Endodermal cell (in vitro differentiated cells): ENCODE results near the gene EDARADD. TPM values are rescaled to one million over a fixed set of nuclear protein-coding genes. Genes with fewer than 3 reads are reported as not detected.

Experiments used
- DNase-seq: peaks from one replicate; pipeline ENCODE4 v3.0.0-alpha.2; 2017
- H3K27ac ChIP-seq: 2 replicates; pipeline ENCODE4 v1.5.1; 2013; ENCODE audit warnings: mild to moderate bottlenecking, low read depth, low read length, moderate library complexity
- H3K27me3 ChIP-seq: 2 replicates; pipeline ENCODE4 v1.6.1; 2013; ENCODE audit warnings: mild to moderate bottlenecking, low read length, moderate library complexity; ENCODE audit not compliant: insufficient read depth, control insufficient read depth, poor library complexity, severe bottlenecking
- H3K36me3 ChIP-seq: 2 replicates; pipeline ENCODE4 v1.7.0; 2013; ENCODE audit warnings: mild to moderate bottlenecking, low read length, moderate library complexity; ENCODE audit not compliant: control insufficient read depth, insufficient read depth
- H3K4me1 ChIP-seq: one replicate; pipeline ENCODE4 v1.7.0; 2013; ENCODE audit warnings: low read length; ENCODE audit not compliant: control insufficient read depth, insufficient read depth
- H3K4me3 ChIP-seq: 2 replicates; pipeline ENCODE4 v1.5.1; 2013; ENCODE audit warnings: mild to moderate bottlenecking, low read length, moderate library complexity
- H3K9ac ChIP-seq: 2 replicates; pipeline ENCODE4 v1.6.1; 2013; ENCODE audit warnings: mild to moderate bottlenecking, low read length, moderate library complexity; ENCODE audit not compliant: poor library complexity, severe bottlenecking; ENCODE audit errors: extremely low read depth
- H3K9me3 ChIP-seq: 2 replicates; pipeline ENCODE4 v1.6.1; 2013; ENCODE audit warnings: mild to moderate bottlenecking, low read length, moderate library complexity; ENCODE audit not compliant: control insufficient read depth
- H3K27ac Mint-ChIP-seq: 2 replicates; pipeline ENCODE4 v1.8.0; 2020; ENCODE audit warnings: mixed read lengths
- H3K27me3 Mint-ChIP-seq: 2 replicates; pipeline ENCODE4 v1.8.0; 2021; ENCODE audit warnings: mild to moderate bottlenecking, mixed read lengths; ENCODE audit not compliant: insufficient read depth
- H3K36me3 Mint-ChIP-seq: 2 replicates; pipeline ENCODE4 v1.8.0; 2020; ENCODE audit warnings: low read depth, mixed read lengths
- H3K4me1 Mint-ChIP-seq: 2 replicates; pipeline ENCODE4 v1.8.0; 2020; ENCODE audit warnings: mixed read lengths
- H3K4me3 Mint-ChIP-seq: 2 replicates; pipeline ENCODE4 v1.8.0; 2020; ENCODE audit warnings: mild to moderate bottlenecking, moderate library complexity, mixed read lengths
- H3K9me3 Mint-ChIP-seq: 2 replicates; pipeline ENCODE4 v1.8.0; 2020; ENCODE audit warnings: mild to moderate bottlenecking, mixed read lengths
- CTCF ChIP-seq: fragments of 200-600 bp; sonication (generic); conservative IDR thresholded peaks from 2 replicates; pipeline ENCODE4 v1.5.0; 2021; ENCODE audit warnings: antibody characterized with exemption, mild to moderate bottlenecking
- WGBS, 2 experiments: methylation state at CpG; one replicate each; pipeline versions ENCODE4 v1.1.5 to v1.1.7; 2013; ENCODE audit warnings: missing lambda C conversion rate in 2 of 2, mixed read lengths in 1 of 2; ENCODE audit not compliant: insufficient coverage in 1 of 2, insufficient read length in 1 of 2; 5-methylcytosine and 5-hydroxymethylcytosine counted together
- total RNA-seq, 2 donors: library from RNA; stranded (reverse); fragmentation: NEBNext Ultra II Directional in 1 of 2; extraction: Animal tissue kit (Norgen Biotek cat#: 25700) in 1 of 2; gene quantifications; 2 replicates in 1 of 2; 3 replicates in 1 of 2; pipeline ENCODE4 v1.2.1, GENCODE V29; 2021

EDARADD gene
- total RNA-seq, 2 donors from 2014 or later: 5.0 to 5.5 TPM

- Mint-ChIP-seq H3K27ac (no peak overlapping the region), H3K36me3 (no peaks in the 10 kb centered on the region)
Observed at GRCh38 chr1:236497908-236498307, 103.8 kb downstream of the EDARADD start.

GRCh38 chr1:236501093-236501492 is 107.0 kb downstream of the EDARADD start:
- no peak overlapping the region for H3K4me3 ChIP-seq
- no peaks in the 10 kb centered on the region for H3K36me3 ChIP-seq
- H3K27me3 ChIP-seq: no peaks in the 10 kb centered on the region
- Mint-ChIP-seq H3K27me3 (peaks cover under 1% of the 10 kb centered on the region), H3K27ac (no peak overlapping the region), H3K4me1 (peaks cover 22% of the 10 kb centered on the region), H3K9me3 (no peaks in the 10 kb centered on the region), H3K4me3 (no peak overlapping the region), H3K36me3 (no peaks in the 10 kb centered on the region)
- H3K9me3 ChIP-seq: no peaks in the 10 kb centered on the region
- H3K9ac ChIP-seq: no peak overlapping the region
- peaks cover 2% of the 10 kb centered on the region for H3K4me1 ChIP-seq
- WGBS, 2 experiments: 80 to 92% methylated on average over 1 to 6 of the region's 6 CpGs
- no peak for TF ChIP-seq CTCF
- DNase-seq: no peak
- H3K27ac ChIP-seq: no peak overlapping the region

More at GRCh38 chr1:236497908-236498307, 103.8 kb downstream of the EDARADD start:
- Histone ChIP-seq H3K36me3 (no peaks in the 10 kb centered on the region), H3K9ac (no peak overlapping the region), H3K27ac (no peak overlapping the region), H3K27me3 (no peaks in the 10 kb centered on the region), H3K4me3 (no peak overlapping the region), H3K9me3 (no peaks in the 10 kb centered on the region), H3K4me1 (no peaks in the 10 kb centered on the region)
- 76 to 89% methylated on average over 3 to 5 of the region's 6 CpGs for WGBS, 2 experiments
- peaks cover 1% of the 10 kb centered on the region for H3K27me3 Mint-ChIP-seq
- H3K4me1 Mint-ChIP-seq: peaks cover 10% of the 10 kb centered on the region
- no peak overlapping the region for H3K4me3 Mint-ChIP-seq
- H3K9me3 Mint-ChIP-seq: no peaks in the 10 kb centered on the region
- no peak for DNase-seq
- TF ChIP-seq CTCF: no peak

GRCh38 chr1:236502579-236502971 is 108.5 kb downstream of the EDARADD start:
- peak overlapping the region; percentile 46 for H3K4me3 Mint-ChIP-seq

More at GRCh38 chr1:236502579-236502971, 108.5 kb downstream of the EDARADD start:
- Histone ChIP-seq H3K36me3 (no peaks in the 10 kb centered on the region), H3K27ac (no peak overlapping the region), H3K9ac (no peak overlapping the region), H3K27me3 (no peaks in the 10 kb centered on the region), H3K9me3 (no peaks in the 10 kb centered on the region), H3K4me3 (no peak overlapping the region), H3K4me1 (peaks cover 2% of the 10 kb centered on the region)
- DNase-seq: no peak
- H3K4me1 Mint-ChIP-seq: peaks cover 22% of the 10 kb centered on the region
- 72 to 86% methylated on average over 1 to 2 of the region's 2 CpGs for WGBS, 2 experiments
- TF ChIP-seq CTCF: no peak
- peak overlapping the region; percentile 97 for H3K27ac Mint-ChIP-seq
- no peaks in the 10 kb centered on the region for H3K9me3 Mint-ChIP-seq
- no peaks in the 10 kb centered on the region for H3K36me3 Mint-ChIP-seq
- H3K27me3 Mint-ChIP-seq: no peaks in the 10 kb centered on the region
